ENCODE measurements around the gene HMGCS1. TPM values are rescaled to one million over a fixed set of nuclear protein-coding genes. Genes with fewer than 3 reads are reported as not detected.
"Not testable (repeated sequence)": the region's sequence is repeated elsewhere in the genome, so short reads cannot be mapped to it uniquely, and the experiment has no call there.

The HMGCS1 gene
- total and polyA plus RNA-seq, 5 experiments from 2014 or later = 4.0 to 36.5 (median 11.6) TPM

GRCh38 chr5:43336159-43336558 lies 22.9 kb upstream of the HMGCS1 start:
- Mint-ChIP-seq H3K36me3 (peaks cover 4 to 39% (median 11%) of the 10 kb centered on the region in 3 donors), H3K27ac (no peak overlapping the region), H3K27me3 (peaks cover 15 to 39% (median 29%) of the 10 kb centered on the region in 5 donors), H3K9me3 (peaks cover 2 to 65% (median 37%) of the 10 kb centered on the region in 9 donors), H3K4me3 (no peak overlapping the region), H3K4me1 (no peaks in the 10 kb centered on the region)
- POLR2A ChIA-PET = no interaction called here
- ATAC-seq (no peak), DNase-seq (no peak)

GRCh38 chr5:43335681-43336080 lies 22.5 kb upstream of the HMGCS1 start:
- Mint-ChIP-seq H3K36me3 (peaks cover 4 to 39% (median 11%) of the 10 kb centered on the region in 3 donors), H3K27ac (no peak overlapping the region), H3K4me3 (no peak overlapping the region), H3K4me1 (no peaks in the 10 kb centered on the region), H3K9me3 (peaks cover 2 to 65% (median 37%) of the 10 kb centered on the region in 9 donors), H3K27me3 (peaks cover 15 to 39% (median 29%) of the 10 kb centered on the region in 5 donors)
- POLR2A ChIA-PET = no interaction called here
- no peak for ATAC-seq
- DNase-seq = no peak

GRCh38 chr5:43332401-43332800 lies 19.2 kb upstream of the HMGCS1 start:
- Mint-ChIP-seq H3K4me1 (no peaks in the 10 kb centered on the region), H3K9me3 (peaks cover 2 to 43% (median 26%) of the 10 kb centered on the region in 9 donors), H3K4me3 (no peak overlapping the region), H3K27me3 (peaks cover 8 to 31% (median 20%) of the 10 kb centered on the region in 5 donors), H3K27ac (no peak overlapping the region), H3K36me3 (peaks cover 4 to 31% (median 7%) of the 10 kb centered on the region in 3 donors)
- POLR2A ChIA-PET = no interaction called here
- ATAC-seq (no peak), DNase-seq (no peak)

GRCh38 chr5:43325624-43326023 lies 12.4 kb upstream of the HMGCS1 start:
- H3K27ac Mint-ChIP-seq, DNase-seq, POLR2A ChIA-PET, H3K27me3 Mint-ChIP-seq, H3K36me3 Mint-ChIP-seq, H3K4me1 Mint-ChIP-seq, ATAC-seq, H3K4me3 Mint-ChIP-seq, H3K9me3 Mint-ChIP-seq: not testable (repeated sequence)

- H3K27me3 Mint-ChIP-seq, H3K4me1 Mint-ChIP-seq, ATAC-seq, H3K36me3 Mint-ChIP-seq, H3K9me3 Mint-ChIP-seq, H3K4me3 Mint-ChIP-seq, POLR2A ChIA-PET, H3K27ac Mint-ChIP-seq, DNase-seq: not testable (repeated sequence)
Measured at GRCh38 chr5:43323488-43323887, 10.3 kb upstream of the HMGCS1 start.

- peaks cover 0 to 3% (median 0%) of the 10 kb centered on the region in 9 donors for H3K9me3 Mint-ChIP-seq
- H3K36me3 Mint-ChIP-seq = no peaks in the 10 kb centered on the region
Measured at GRCh38 chr5:43320846-43321245, 7.6 kb upstream of the HMGCS1 start.

GRCh38 chr5:43316421-43316820 lies 3.2 kb upstream of the HMGCS1 start:
- H3K4me1 Mint-ChIP-seq = peaks cover 19 to 26% (median 23%) of the 10 kb centered on the region in 4 donors
- peak overlapping the region in 2 of 10 donors; percentile 50 to 55 for H3K27ac Mint-ChIP-seq
- POLR2A ChIA-PET = interaction anchor here (1.2 kb wide), 1 partner anchor 167 kb away, joined by 4 read pairs; the partner anchor contains the start of gene TMEM267
- peaks cover 0 to 2% (median 0%) of the 10 kb centered on the region in 5 donors for H3K27me3 Mint-ChIP-seq
- H3K36me3 Mint-ChIP-seq = no peaks in the 10 kb centered on the region
- H3K4me3 Mint-ChIP-seq = no peak overlapping the region
- peaks cover 0 to 3% (median 0%) of the 10 kb centered on the region in 9 donors for H3K9me3 Mint-ChIP-seq
- ATAC-seq (no peak), DNase-seq (no peak)

More at GRCh38 chr5:43320846-43321245, 7.6 kb upstream of the HMGCS1 start:
- Mint-ChIP-seq H3K4me1 (no peaks in the 10 kb centered on the region), H3K4me3 (no peak overlapping the region), H3K27ac (no peak overlapping the region), H3K27me3 (no peaks in the 10 kb centered on the region)
- DNase-seq (no peak), ATAC-seq (no peak)
- POLR2A ChIA-PET = no interaction called here

GRCh38 chr5:43315682-43316081 lies 2.5 kb upstream of the HMGCS1 start:
- DNase-seq (no peak), ATAC-seq (no peak)
- no peaks in the 10 kb centered on the region for H3K36me3 Mint-ChIP-seq
- H3K27me3 Mint-ChIP-seq = peaks cover 0 to 2% (median 0%) of the 10 kb centered on the region in 5 donors
- H3K4me3 Mint-ChIP-seq = no peak overlapping the region
- peaks cover 0 to 3% (median 0%) of the 10 kb centered on the region in 9 donors for H3K9me3 Mint-ChIP-seq
- H3K27ac Mint-ChIP-seq = peak overlapping the region in 2 of 10 donors; percentile 31 to 63
- H3K4me1 Mint-ChIP-seq = peaks cover 19 to 29% (median 27%) of the 10 kb centered on the region in 4 donors
- POLR2A ChIA-PET = interaction anchor here (0.7 kb wide), 1 partner anchor 168 kb away, joined by 3 read pairs; the partner anchor contains the start of gene TMEM267

- H3K9me3 Mint-ChIP-seq = peaks cover 0 to 3% (median 0%) of the 10 kb centered on the region in 9 donors
- ATAC-seq (no peak), DNase-seq (no peak)
- peaks cover 0 to 2% (median 0%) of the 10 kb centered on the region in 5 donors for H3K27me3 Mint-ChIP-seq
- no peaks in the 10 kb centered on the region for H3K36me3 Mint-ChIP-seq
- peak overlapping the region in 2 of 10 donors; percentile 63 to 97 for H3K27ac Mint-ChIP-seq
- POLR2A ChIA-PET = interaction anchor here (0.7 kb wide), 1 partner anchor 169 kb away, joined by 3 read pairs; the partner anchor contains the start of gene TMEM267
- H3K4me3 Mint-ChIP-seq = no peak overlapping the region
- H3K4me1 Mint-ChIP-seq = peaks cover 19 to 30% (median 28%) of the 10 kb centered on the region in 4 donors
Measured at GRCh38 chr5:43315263-43315662, 2.1 kb upstream of the HMGCS1 start.

- Mint-ChIP-seq H3K27ac (peak overlapping the region in 5 of 10 donors; percentile 7 to 98 (median 96)), H3K27me3 (peaks cover 0 to 2% (median 0%) of the 10 kb centered on the region in 5 donors), H3K4me3 (no peak overlapping the region), H3K4me1 (peaks cover 20 to 35% (median 28%) of the 10 kb centered on the region in 4 donors), H3K36me3 (no peaks in the 10 kb centered on the region), H3K9me3 (peaks cover 0 to 3% (median 0%) of the 10 kb centered on the region in 9 donors)
- ATAC-seq (no peak), DNase-seq (no peak)
- POLR2A ChIA-PET = interaction anchor here (1.3 to 3.4 kb wide), 6 partner anchors 193 to 1411 kb away, joined by 4 to 38 read pairs (median 18); partner anchors contain the start of genes RIMOC1 and ZNF131
Measured at GRCh38 chr5:43314724-43315123, 1.5 kb upstream of the HMGCS1 start.

GRCh38 chr5:43313854-43314457 lies 744 bp upstream of the HMGCS1 start:
- Mint-ChIP-seq H3K4me3 (peak overlapping the region; percentile 90 to 99 (median 97)), H3K36me3 (no peaks in the 10 kb centered on the region), H3K27me3 (peaks cover 0 to 2% (median 0%) of the 10 kb centered on the region in 5 donors), H3K9me3 (peaks cover 0 to 3% (median 0%) of the 10 kb centered on the region in 9 donors), H3K27ac (peak overlapping the region; percentile 90 to 99 (median 96)), H3K4me1 (peaks cover 22 to 40% (median 33%) of the 10 kb centered on the region in 4 donors)
- POLR2A ChIA-PET = interaction anchor here (0.6 to 3.4 kb wide), 16 partner anchors 83 to 1443 kb away, joined by 3 to 85 read pairs (median 7); partner anchors contain the start of genes C5orf34, NNT, OXCT1 and RIMOC1
- peak in 1 of 10 donors; percentile 1 for DNase-seq
- no peak for ATAC-seq

GRCh38 chr5:43312699-43313034 lies 545 bp downstream of the HMGCS1 start:
- no peaks in the 10 kb centered on the region for H3K36me3 Mint-ChIP-seq
- DNase-seq (no peak), ATAC-seq (no peak)
- peak overlapping the region; percentile 90 to 99 (median 97) for H3K4me3 Mint-ChIP-seq
- peak overlapping the region; percentile 90 to 99 (median 96) for H3K27ac Mint-ChIP-seq
- H3K9me3 Mint-ChIP-seq = peaks cover 0 to 3% (median 0%) of the 10 kb centered on the region in 9 donors
- H3K27me3 Mint-ChIP-seq = peaks cover 0 to 2% (median 0%) of the 10 kb centered on the region in 5 donors
- H3K4me1 Mint-ChIP-seq = peaks cover 22 to 40% (median 34%) of the 10 kb centered on the region in 4 donors
- POLR2A ChIA-PET = interaction anchor here (0.6 to 3.4 kb wide), 17 partner anchors 84 to 1442 kb away, joined by 4 to 85 read pairs (median 6); partner anchors contain the start of genes C5orf34, NNT, OXCT1 and TMEM267

All from naive thymus-derived CD8-positive, alpha-beta T cell (primary cell).